Panc1 (cell line): Measurements from ENCODE around the gene CHKB. TPM values are rescaled to one million over a fixed set of nuclear protein-coding genes. Genes with fewer than 3 reads are reported as not detected.
A peak's percentile ranks its signal among the peaks of the same experiment; 100 is the strongest.

Experiments
- ATAC-seq: fragments of 200-7000 bp; cut with Tn5 transposase; 2 replicates; pipeline ENCODE4 v1.9.1; 2020; ENCODE audit warnings: mild to moderate bottlenecking, moderate library complexity
- BruUV-seq: library from RNA; stranded (reverse); fragments of 400-500 nt; replicated peaks from 2 replicates; lab custom pipeline; 2021; lab: Mats Ljungman, UMichigan
- CTCF ChIA-PET: fragments of 300-600 bp; sonication (Branson Sonifier 250); formaldehyde crosslinking; loops from one replicate; lab custom pipeline; 2022; ENCODE audit warnings: antibody characterized with exemption; lab: Charles Lee
- POLR2A ChIA-PET: fragments of 300-600 bp; sonication (Branson Sonifier 250); formaldehyde crosslinking; loops from one replicate; lab custom pipeline; 2022; ENCODE audit warnings: antibody characterized with exemption; lab: Charles Lee
- DNase-seq: peaks from one replicate; pipeline ENCODE4 v3.0.0-alpha.2; 2010; ENCODE audit warnings: low read depth, low spot score
- H3K27ac ChIP-seq: 2 replicates; pipeline ENCODE4 v1.5.1; 2011; ENCODE audit warnings: mild to moderate bottlenecking, low read length, inconsistent platforms
- H3K27me3 ChIP-seq: fragments of 200-500 bp; sonication (Bioruptor generic); 2 replicates; pipeline ENCODE4 v1.6.0; 2014; ENCODE audit warnings: low read length, inconsistent platforms; ENCODE audit not compliant: control insufficient read depth, insufficient read depth
- H3K36me3 ChIP-seq: fragments of 200-500 bp; sonication (Bioruptor generic); 2 replicates; pipeline ENCODE4 v1.5.1; 2014; ENCODE audit warnings: inconsistent platforms, mild to moderate bottlenecking, low read length, moderate library complexity; ENCODE audit not compliant: control insufficient read depth, insufficient read depth
- H3K4me1 ChIP-seq: 2 replicates; pipeline ENCODE4 v1.5.1; 2011; ENCODE audit warnings: inconsistent platforms, mild to moderate bottlenecking, low read length, moderate library complexity; ENCODE audit not compliant: control insufficient read depth, insufficient read depth
- H3K4me3 ChIP-seq, 2 experiments: 2 replicates each; pipeline ENCODE4 v1.5.1; 2011 to 2012; ENCODE audit warnings: low read depth in 2 of 2, low read length in 2 of 2, mild to moderate bottlenecking in 2 of 2, inconsistent platforms in 1 of 2, moderate library complexity in 1 of 2
- H3K9me3 ChIP-seq: fragments of 200-500 bp; sonication (Bioruptor generic); 2 replicates; pipeline ENCODE4 v1.5.1; 2014; ENCODE audit warnings: low read depth, mild to moderate bottlenecking, inconsistent platforms, low read length, moderate library complexity; ENCODE audit not compliant: control insufficient read depth, insufficient read depth
- POLR2AphosphoS5 ChIP-seq: IDR thresholded peaks from 2 replicates; pipeline ENCODE4 v1.6.1; 2012; ENCODE audit warnings: mild to moderate bottlenecking, low read depth, low read length, moderate library complexity
- SIN3A ChIP-seq: IDR thresholded peaks from 2 replicates; pipeline ENCODE4 v1.6.1; 2012; ENCODE audit warnings: low read depth, mild to moderate bottlenecking, low read length, moderate library complexity, borderline replicate concordance; ENCODE audit not compliant: insufficient read depth
- TCF7L2 ChIP-seq: IDR thresholded peaks from 2 replicates; pipeline ENCODE4 v1.6.1; 2011; ENCODE audit warnings: mild to moderate bottlenecking, low read depth, low read length, inconsistent platforms
- in situ Hi-C: cut with HindIII; loops from 2 replicates; pipeline ENCODE4 v1.10.0; 2016; ENCODE audit warnings: low sequenced_read_pairs, low pct_unique_long_range_greater_than_20kb
- intact Hi-C: fragments of 100-400 bp; cut with micrococcal nuclease; formaldehyde crosslinking; loops from one replicate; pipeline ENCODE4 v1.10.0; 2022; ENCODE audit not compliant: unreplicated experiment
- total RNA-seq: library from RNA; stranded (reverse); gene quantifications from one replicate; pipeline ENCODE4 v1.2.1, GENCODE V29; 2021; ENCODE audit not compliant: unreplicated experiment
- TF ChIP-seq, protein P1 (sequence below), 2 experiments: IDR thresholded peaks; 2 replicates each; pipeline ENCODE4 v1.6.1; 2011 to 2012; ENCODE audit warnings: low read depth in 2 of 2, control low read depth in 1 of 2, low read length in 1 of 2, mild to moderate bottlenecking in 1 of 2, moderate library complexity in 1 of 2; ENCODE audit not compliant: insufficient read depth in 1 of 2
- TF ChIP-seq, protein P2 (sequence below): fragments of 450-650 bp; IDR thresholded peaks from 2 replicates; pipeline ENCODE4 v1.5.1; 2017; ENCODE audit warnings: mild to moderate bottlenecking

Gene CHKB
- total RNA-seq, 1 experiment from 2014 or later = 43.5 TPM

DNA sequence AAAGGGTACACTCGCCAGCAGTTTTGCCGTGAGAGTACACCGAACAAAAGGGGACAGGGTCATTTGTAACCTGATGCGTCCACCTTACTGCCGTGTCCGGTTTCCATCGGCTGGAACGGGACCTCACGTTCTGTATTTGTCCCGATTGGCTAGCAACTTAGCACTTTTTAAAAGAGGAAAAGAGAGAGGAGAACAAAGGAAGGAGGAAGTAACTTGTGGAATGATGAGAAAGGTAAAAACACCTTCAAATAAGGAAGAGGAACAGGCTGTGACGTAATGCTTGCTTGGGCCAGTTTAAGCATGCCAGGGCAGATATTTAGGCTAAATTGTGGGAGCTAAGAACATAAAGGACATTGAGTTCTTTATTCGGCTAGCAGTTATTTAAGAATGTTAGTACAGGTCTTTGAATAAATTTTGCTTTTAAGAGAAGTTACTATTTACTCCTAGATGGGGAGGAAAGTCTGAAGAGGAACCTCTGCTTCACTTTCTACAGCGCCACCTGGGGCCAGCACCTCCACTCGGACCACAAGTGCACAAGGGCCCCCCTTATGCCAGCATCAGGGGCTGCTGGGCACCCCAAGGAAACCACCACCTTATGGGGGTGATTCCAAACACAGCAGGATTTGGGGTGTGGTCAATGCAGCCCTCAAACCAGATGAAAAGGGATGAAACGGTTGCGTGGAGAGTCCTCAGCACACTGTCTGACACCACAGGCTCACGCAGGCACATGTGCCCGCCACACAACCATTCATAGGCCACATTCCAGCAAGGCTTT lies 39.5 kb upstream of the CHKB start:
- no peaks in the 10 kb centered on the region for H3K27me3 ChIP-seq
- TF ChIP-seq, protein P1, sequence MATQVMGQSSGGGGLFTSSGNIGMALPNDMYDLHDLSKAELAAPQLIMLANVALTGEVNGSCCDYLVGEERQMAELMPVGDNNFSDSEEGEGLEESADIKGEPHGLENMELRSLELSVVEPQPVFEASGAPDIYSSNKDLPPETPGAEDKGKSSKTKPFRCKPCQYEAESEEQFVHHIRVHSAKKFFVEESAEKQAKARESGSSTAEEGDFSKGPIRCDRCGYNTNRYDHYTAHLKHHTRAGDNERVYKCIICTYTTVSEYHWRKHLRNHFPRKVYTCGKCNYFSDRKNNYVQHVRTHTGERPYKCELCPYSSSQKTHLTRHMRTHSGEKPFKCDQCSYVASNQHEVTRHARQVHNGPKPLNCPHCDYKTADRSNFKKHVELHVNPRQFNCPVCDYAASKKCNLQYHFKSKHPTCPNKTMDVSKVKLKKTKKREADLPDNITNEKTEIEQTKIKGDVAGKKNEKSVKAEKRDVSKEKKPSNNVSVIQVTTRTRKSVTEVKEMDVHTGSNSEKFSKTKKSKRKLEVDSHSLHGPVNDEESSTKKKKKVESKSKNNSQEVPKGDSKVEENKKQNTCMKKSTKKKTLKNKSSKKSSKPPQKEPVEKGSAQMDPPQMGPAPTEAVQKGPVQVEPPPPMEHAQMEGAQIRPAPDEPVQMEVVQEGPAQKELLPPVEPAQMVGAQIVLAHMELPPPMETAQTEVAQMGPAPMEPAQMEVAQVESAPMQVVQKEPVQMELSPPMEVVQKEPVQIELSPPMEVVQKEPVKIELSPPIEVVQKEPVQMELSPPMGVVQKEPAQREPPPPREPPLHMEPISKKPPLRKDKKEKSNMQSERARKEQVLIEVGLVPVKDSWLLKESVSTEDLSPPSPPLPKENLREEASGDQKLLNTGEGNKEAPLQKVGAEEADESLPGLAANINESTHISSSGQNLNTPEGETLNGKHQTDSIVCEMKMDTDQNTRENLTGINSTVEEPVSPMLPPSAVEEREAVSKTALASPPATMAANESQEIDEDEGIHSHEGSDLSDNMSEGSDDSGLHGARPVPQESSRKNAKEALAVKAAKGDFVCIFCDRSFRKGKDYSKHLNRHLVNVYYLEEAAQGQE (IDR thresholded peaks at IDR 0.05; ENCODE audit: insufficient read depth in 1 of 2, low read depth in 2 of 2, low read length in 1 of 2) = no peak
- TF ChIP-seq, protein P2, sequence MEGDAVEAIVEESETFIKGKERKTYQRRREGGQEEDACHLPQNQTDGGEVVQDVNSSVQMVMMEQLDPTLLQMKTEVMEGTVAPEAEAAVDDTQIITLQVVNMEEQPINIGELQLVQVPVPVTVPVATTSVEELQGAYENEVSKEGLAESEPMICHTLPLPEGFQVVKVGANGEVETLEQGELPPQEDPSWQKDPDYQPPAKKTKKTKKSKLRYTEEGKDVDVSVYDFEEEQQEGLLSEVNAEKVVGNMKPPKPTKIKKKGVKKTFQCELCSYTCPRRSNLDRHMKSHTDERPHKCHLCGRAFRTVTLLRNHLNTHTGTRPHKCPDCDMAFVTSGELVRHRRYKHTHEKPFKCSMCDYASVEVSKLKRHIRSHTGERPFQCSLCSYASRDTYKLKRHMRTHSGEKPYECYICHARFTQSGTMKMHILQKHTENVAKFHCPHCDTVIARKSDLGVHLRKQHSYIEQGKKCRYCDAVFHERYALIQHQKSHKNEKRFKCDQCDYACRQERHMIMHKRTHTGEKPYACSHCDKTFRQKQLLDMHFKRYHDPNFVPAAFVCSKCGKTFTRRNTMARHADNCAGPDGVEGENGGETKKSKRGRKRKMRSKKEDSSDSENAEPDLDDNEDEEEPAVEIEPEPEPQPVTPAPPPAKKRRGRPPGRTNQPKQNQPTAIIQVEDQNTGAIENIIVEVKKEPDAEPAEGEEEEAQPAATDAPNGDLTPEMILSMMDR = peak; percentile 71
- TF ChIP-seq POLR2AphosphoS5 (no peak), SIN3A (no peak)
- DNase-seq (no peak), ATAC-seq (peak; percentile 9; the same call in 1 of the 2 replicates)
- H3K36me3 ChIP-seq = no peaks in the 10 kb centered on the region
- in situ Hi-C loops (no loop called here), intact Hi-C loops (no loop called here)
- H3K4me3 ChIP-seq = peak overlapping the region; percentile 28 to 65
- H3K27ac ChIP-seq = no peak overlapping the region
- no peaks in the 10 kb centered on the region for H3K9me3 ChIP-seq
- H3K4me1 ChIP-seq = peaks cover 7% of the 10 kb centered on the region
- ChIA-PET CTCF (interaction anchor here (1.4 kb wide), 1 partner anchor 69 kb away, joined by 4 read pairs; no protein-coding TSS in a partner anchor), POLR2A (no interaction called here)
- no TSS peak for BruUV-seq

DNA sequence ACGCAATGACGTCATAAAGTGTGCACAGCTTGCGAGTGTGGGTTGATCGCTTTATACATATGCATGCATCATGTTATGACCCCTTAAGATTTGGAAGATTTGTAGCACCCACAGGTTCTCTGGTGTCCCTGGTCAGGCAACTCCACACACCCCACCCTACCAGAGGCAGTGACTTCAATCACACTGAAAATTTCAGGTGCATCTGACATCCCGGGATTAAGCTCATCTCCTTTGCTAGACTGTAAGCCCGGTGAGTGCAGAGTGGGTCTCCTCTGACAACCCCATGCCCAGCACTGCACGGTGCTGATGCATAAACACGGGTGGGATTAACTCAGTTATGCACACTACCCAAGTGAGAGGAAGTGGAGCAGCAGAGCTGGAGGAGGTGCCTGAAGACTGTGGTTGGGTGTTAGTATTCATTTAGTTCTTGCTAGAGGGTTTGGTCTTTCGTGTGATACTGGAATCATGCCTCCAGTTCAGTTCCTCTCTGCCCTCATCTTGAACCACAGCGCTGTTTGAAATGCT lies 38.8 kb upstream of the CHKB start:
- DNase-seq (no peak), ATAC-seq (no peak; the same call in 1 of the 2 replicates)
- Histone ChIP-seq H3K4me3 (peak overlapping the region; percentile 28 to 65), H3K27ac (no peak overlapping the region), H3K27me3 (no peaks in the 10 kb centered on the region), H3K4me1 (peaks cover 7% of the 10 kb centered on the region), H3K36me3 (no peaks in the 10 kb centered on the region), H3K9me3 (no peaks in the 10 kb centered on the region)
- intact Hi-C loops = no loop called here
- TF ChIP-seq, protein P1 (IDR thresholded peaks at IDR 0.05; ENCODE audit: insufficient read depth in 1 of 2, low read depth in 2 of 2, low read length in 1 of 2) = no peak
- TF ChIP-seq, protein P2 = no peak
- TF ChIP-seq POLR2AphosphoS5 (0 out of 2 replicates have a peak, but pooled peaks have one; percentile 20), SIN3A (no peak), TCF7L2 (no peak)
- in situ Hi-C loops = no loop called here
- ChIA-PET CTCF (interaction anchor here (0.6 to 1.4 kb wide), 3 partner anchors 16 to 70 kb away, joined by 3 to 4 read pairs (median 4); no protein-coding TSS in a partner anchor), POLR2A (interaction anchor here (0.6 kb wide), 1 partner anchor 24 kb away, joined by 4 read pairs; no protein-coding TSS in a partner anchor)
- BruUV-seq = no TSS peak
